MM.1S (cell line): ENCODE results near the gene CD46.

Experiments used
- EZH2phosphoT487 ChIP-seq: fragments of 300-600 bp; sonication (generic); IDR thresholded peaks from 2 replicates; pipeline ENCODE4 v1.6.1; 2018; ENCODE audit warnings: antibody characterized with exemption, low read length
- TF ChIP-seq, protein P1 (sequence below): fragments of 300-600 bp; sonication (generic); IDR thresholded peaks from 2 replicates; pipeline ENCODE4 v1.5.1; 2016; ENCODE audit warnings: antibody characterized with exemption, low read length, mixed read lengths

DNA sequence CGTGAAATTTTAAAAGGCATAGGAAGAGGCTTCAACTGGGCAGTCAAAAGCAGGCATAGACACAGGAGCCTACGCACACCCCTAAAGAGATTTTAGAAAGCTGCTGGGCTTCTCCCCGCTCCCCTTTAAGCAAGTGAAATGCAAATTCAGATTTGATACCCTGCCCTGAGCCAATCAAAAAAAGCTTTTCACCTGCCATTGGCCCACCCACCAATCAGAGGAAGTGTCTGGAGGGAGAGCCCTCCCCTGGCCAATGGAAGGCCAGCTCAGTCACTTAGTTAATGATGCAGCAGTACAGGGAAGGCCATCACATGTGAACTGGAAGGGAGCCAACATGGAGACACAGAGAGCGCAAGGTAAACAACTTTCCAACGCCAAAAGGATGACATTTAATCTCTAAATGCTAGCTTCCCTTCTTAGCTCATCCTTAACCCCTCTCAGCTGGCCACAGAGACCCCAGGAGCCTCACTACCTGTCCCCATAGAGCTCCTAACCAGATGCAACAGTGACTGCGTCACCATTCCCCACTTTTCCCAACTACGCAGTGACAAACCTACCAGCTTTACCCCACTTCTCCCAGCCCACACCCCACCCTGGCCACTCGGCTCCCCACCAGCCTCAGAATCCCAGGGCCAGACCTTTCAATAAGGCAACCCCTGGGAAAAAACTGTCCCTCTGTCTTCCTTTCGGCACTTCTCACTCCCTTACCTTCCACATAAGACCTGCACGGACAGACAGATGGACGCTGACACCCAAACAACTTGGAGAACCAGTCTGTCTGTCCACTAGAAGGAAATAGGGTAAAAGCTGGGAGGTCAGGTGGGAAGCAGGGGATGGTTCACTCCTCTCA lies 71.0 kb downstream of the CD46 start:
- TF ChIP-seq, protein P1, sequence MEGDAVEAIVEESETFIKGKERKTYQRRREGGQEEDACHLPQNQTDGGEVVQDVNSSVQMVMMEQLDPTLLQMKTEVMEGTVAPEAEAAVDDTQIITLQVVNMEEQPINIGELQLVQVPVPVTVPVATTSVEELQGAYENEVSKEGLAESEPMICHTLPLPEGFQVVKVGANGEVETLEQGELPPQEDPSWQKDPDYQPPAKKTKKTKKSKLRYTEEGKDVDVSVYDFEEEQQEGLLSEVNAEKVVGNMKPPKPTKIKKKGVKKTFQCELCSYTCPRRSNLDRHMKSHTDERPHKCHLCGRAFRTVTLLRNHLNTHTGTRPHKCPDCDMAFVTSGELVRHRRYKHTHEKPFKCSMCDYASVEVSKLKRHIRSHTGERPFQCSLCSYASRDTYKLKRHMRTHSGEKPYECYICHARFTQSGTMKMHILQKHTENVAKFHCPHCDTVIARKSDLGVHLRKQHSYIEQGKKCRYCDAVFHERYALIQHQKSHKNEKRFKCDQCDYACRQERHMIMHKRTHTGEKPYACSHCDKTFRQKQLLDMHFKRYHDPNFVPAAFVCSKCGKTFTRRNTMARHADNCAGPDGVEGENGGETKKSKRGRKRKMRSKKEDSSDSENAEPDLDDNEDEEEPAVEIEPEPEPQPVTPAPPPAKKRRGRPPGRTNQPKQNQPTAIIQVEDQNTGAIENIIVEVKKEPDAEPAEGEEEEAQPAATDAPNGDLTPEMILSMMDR = no peak
- TF ChIP-seq EZH2phosphoT487 = no peak
